Right lobe of liver (tissue), 6 donors: ENCODE measurements around the gene SLC39A3. TPM values are rescaled to one million over a fixed set of nuclear protein-coding genes. Genes with fewer than 3 reads are reported as not detected.

Source experiments
- ATAC-seq, 4 donors: fragments of 200-7000 bp; cut with Tn5 transposase; one replicate each; pipeline ENCODE4 v1.9.1; 2020; ENCODE audit warnings: mild to moderate bottlenecking in 4 of 4, moderate library complexity in 4 of 4
- DNase-seq, 3 donors: peaks; one replicate each; pipeline ENCODE4 v3.0.0-alpha.2; 2020
- H3K27ac ChIP-seq, 3 donors: fragments of 200-600 bp; one replicate each; pipeline ENCODE4 v1.8.0; 2022
- H3K27me3 ChIP-seq, 2 donors: fragments of 200-600 bp; one replicate each; pipeline ENCODE4 v1.8.0; 2022
- H3K36me3 ChIP-seq, 4 donors: fragments of 200-600 bp; sonication (generic) in 1 of 4; one replicate each; pipeline versions ENCODE4 v1.5.1 to v1.8.0; 2017 to 2022; ENCODE audit warnings: control low read depth in 1 of 4
- H3K4me1 ChIP-seq, 4 donors: fragments of 200-600 bp; sonication (generic) in 1 of 4; one replicate each; pipeline versions ENCODE4 v1.5.1 to v1.8.0; 2017 to 2022; ENCODE audit warnings: control low read depth in 1 of 4
- H3K4me3 ChIP-seq, 3 donors: fragments of 200-600 bp; one replicate each; pipeline ENCODE4 v1.8.0; 2022
- H3K9me3 ChIP-seq, 4 donors: fragments of 200-600 bp; sonication (generic) in 1 of 4; one replicate each; pipeline versions ENCODE4 v1.5.1 to v1.8.0; 2017 to 2022; ENCODE audit warnings: control low read depth in 1 of 4
- CTCF ChIP-seq, 4 donors: fragments of 200-600 bp in 3 of 4; fragments of 450-650 bp in 1 of 4; IDR thresholded peaks; one replicate each; pipeline versions ENCODE4 v1.5.1 to v1.8.0; 2016 to 2022; ENCODE audit warnings: antibody characterized with exemption in 4 of 4, mild to moderate bottlenecking in 2 of 4
- POLR2A ChIP-seq: fragments of 450-650 bp; IDR thresholded peaks from one replicate; pipeline ENCODE4 v1.6.1; 2017; ENCODE audit warnings: antibody characterized with exemption, mild to moderate bottlenecking
- WGBS: methylation state at CpG from one replicate; pipeline ENCODE4 v1.1.6; 2018; ENCODE audit warnings: low coverage, low lambda C conversion rate; ENCODE audit not compliant: insufficient coverage; ENCODE audit errors: missing lambda C conversion rate; 5-methylcytosine and 5-hydroxymethylcytosine counted together
- intact Hi-C, 2 donors: fragments of 100-400 bp; cut with DNase I; formaldehyde crosslinking; loops; one replicate each; pipeline versions ENCODE4 v1.11.2 to v1.14.1; 2022
- total RNA-seq, 6 experiments: library from RNA; depleted of rRNA in 2 of 6; stranded (reverse); fragments of >200 nt in 2 of 6; fragmentation: NEBNext Ultra II Directional in 3 of 6; extraction: Animal tissue kit (Norgen Biotek cat#: 25700) in 3 of 6; gene quantifications; one replicate each; pipeline versions ENCODE4 v1.1.0 to v1.2.4, GENCODE V29; 2016 to 2023
- donor health status: DM: no; HTN: yes; CAD: no.
- donor health status: DM: no; HTN: no; CAD: no.
- donor health status: DM: no; HTN: no; CAD: no.
- donor health status: DM: no; HTN: yes; CAD: no.
- donor health status: DM: no; HTN: yes; CAD: no.

SLC39A3 gene
- total RNA-seq, 6 experiments from 2014 or later, result 13.5 to 29.5 (median 19.6) TPM

- TF ChIP-seq CTCF (IDR thresholded peaks at IDR 0.05), result no peak
- TF ChIP-seq POLR2A, result no peak
- H3K4me3 ChIP-seq, result peak overlapping the region in 1 of 3 donors; percentile 0
- 66% methylated on average over 7 of the region's 7 CpGs for WGBS
These were observed 43.9 kb upstream of the SLC39A3 start for GRCh38 chr19:2783781-2784145.

GRCh38 chr19:2782936-2783780 lies 43.3 kb upstream of the SLC39A3 start, which contains the start of gene SGTA:
Gene SGTA, minus strand, starts transcription at chr19:2783273. Its CDS starts 14,205 bp downstream, at chr19:2769068.
- Histone ChIP-seq H3K4me3 (peak within 1 kb of the TSS; percentile 99 to 100 (median 99)), H3K4me1 (peaks cover 0 to 30% (median 3%) of the 10 kb centered on the region in 4 donors), H3K36me3 (no peaks in the 10 kb centered on the region), H3K27ac (peak within 1 kb of the TSS; percentile 88 to 92 (median 88)), H3K9me3 (no peaks in the 10 kb centered on the region), H3K27me3 (no peaks in the 10 kb centered on the region)
- peak; percentile 96 to 99 (median 98) for DNase-seq
- TF ChIP-seq CTCF (IDR thresholded peaks at IDR 0.05) (peak; percentile 34 to 50 (median 48)), POLR2A (peak; percentile 77)
- intact Hi-C loops, result no loop called here
- 1% methylated on average over 9 of the region's 68 CpGs for WGBS
- ATAC-seq, result peak; percentile 85 to 89 (median 88)

More at GRCh38 chr19:2783781-2784145, 43.9 kb upstream of the SLC39A3 start:
- Histone ChIP-seq H3K9me3 (no peaks in the 10 kb centered on the region), H3K4me1 (peaks cover 0 to 30% (median 3%) of the 10 kb centered on the region in 4 donors), H3K27me3 (no peaks in the 10 kb centered on the region), H3K27ac (peak overlapping the region in 1 of 3 donors; percentile 37), H3K36me3 (no peaks in the 10 kb centered on the region)
- ATAC-seq, result no peak
- no peak for DNase-seq
- intact Hi-C loops, result no loop called here

GRCh38 chr19:2782329-2782935 lies 42.6 kb upstream of the SLC39A3 start:
- Histone ChIP-seq H3K4me3 (peak overlapping the region; percentile 99 to 100 (median 99)), H3K9me3 (no peaks in the 10 kb centered on the region), H3K27me3 (no peaks in the 10 kb centered on the region), H3K27ac (peak overlapping the region; percentile 88 to 92 (median 88)), H3K4me1 (peaks cover 0 to 30% (median 3%) of the 10 kb centered on the region in 4 donors), H3K36me3 (no peaks in the 10 kb centered on the region)
- TF ChIP-seq POLR2A (no peak), CTCF (IDR thresholded peaks at IDR 0.05) (no peak)
- WGBS, result under 1% methylated on average over 17 of the region's 24 CpGs
- intact Hi-C loops, result no loop called here
- DNase-seq, result no peak
- ATAC-seq, result no peak

- Histone ChIP-seq H3K27me3 (no peaks in the 10 kb centered on the region), H3K4me3 (no peak overlapping the region), H3K36me3 (no peaks in the 10 kb centered on the region), H3K27ac (no peak overlapping the region), H3K4me1 (peaks cover 0 to 32% (median 7%) of the 10 kb centered on the region in 4 donors), H3K9me3 (no peaks in the 10 kb centered on the region)
- WGBS, result 78% methylated on average over 7 of the region's 7 CpGs
- intact Hi-C loops, result no loop called here
- no peak for TF ChIP-seq POLR2A
- no peak for TF ChIP-seq CTCF (IDR thresholded peaks at IDR 0.05)
- DNase-seq, result no peak
- no peak for ATAC-seq
These were observed 40.5 kb upstream of the SLC39A3 start for GRCh38 chr19:2780284-2780683.
